Esophagus muscularis mucosa (tissue), 4 donors: ENCODE results near the gene SMO. TPM values are rescaled to one million over a fixed set of nuclear protein-coding genes. Genes with fewer than 3 reads are reported as not detected.

Experiments
- DNase-seq: peaks from one replicate; pipeline ENCODE4 v3.0.0-alpha.2; 2017; ENCODE audit errors: extremely low spot score
- H3K27ac ChIP-seq, 4 donors: fragments of 200-600 bp; sonication (generic); replicated peaks in 1 of 4; 1 replicate in 3 of 4; 2 replicates in 1 of 4; pipeline ENCODE4 v1.5.1; 2016 to 2019; ENCODE audit warnings: mild to moderate bottlenecking in 1 of 4
- H3K27me3 ChIP-seq, 4 donors: fragments of 200-600 bp; sonication (generic); one replicate each; pipeline versions ENCODE4 v1.5.1 to v1.6.0; 2016 to 2019
- H3K36me3 ChIP-seq, 4 donors: fragments of 200-600 bp; sonication (generic); one replicate each; pipeline ENCODE4 v1.5.1; 2016 to 2019
- H3K4me1 ChIP-seq, 4 donors: fragments of 200-600 bp; sonication (generic); one replicate each; pipeline ENCODE4 v1.5.1; 2016 to 2019
- H3K4me3 ChIP-seq, 4 donors: fragments of 200-600 bp; sonication (generic); 1 replicate in 2 of 4; 2 replicates in 2 of 4; pipeline ENCODE4 v1.5.1; 2016 to 2019; ENCODE audit warnings: mild to moderate bottlenecking in 4 of 4, moderate library complexity in 1 of 4
- H3K9me3 ChIP-seq, 4 donors: fragments of 200-600 bp; sonication (generic); 1 replicate in 3 of 4; 2 replicates in 1 of 4; pipeline ENCODE4 v1.5.1; 2016 to 2019
- EP300 ChIP-seq: sonication (generic); formaldehyde crosslinking; IDR thresholded peaks from one replicate; pipeline ENCODE4 v1.6.1; 2017; ENCODE audit warnings: antibody characterized with exemption
- POLR2A ChIP-seq: fragments of 450-650 bp; IDR thresholded peaks from one replicate; pipeline ENCODE4 v1.6.1; 2017; ENCODE audit warnings: antibody characterized with exemption, moderate library complexity, mild to moderate bottlenecking, low read depth
- POLR2AphosphoS5 ChIP-seq, 2 donors: sonication (generic); formaldehyde crosslinking; IDR thresholded peaks; one replicate each; pipeline ENCODE4 v1.6.1; 2017; ENCODE audit warnings: antibody characterized with exemption in 2 of 2
- WGBS: methylation state at CpG from one replicate; pipeline ENCODE4 v1.1.5; 2018; 5-methylcytosine and 5-hydroxymethylcytosine counted together
- intact Hi-C: fragments of 100-400 bp; cut with DNase I; formaldehyde crosslinking; loops from one replicate; pipeline ENCODE4 v1.15.1; 2023
- total RNA-seq, 4 donors: library from RNA; depleted of rRNA; stranded (reverse); fragments of >200 nt; gene quantifications; one replicate each; pipeline versions ENCODE4 v1.1.0 to v1.2.1, GENCODE V29; 2016
- TF ChIP-seq, protein P1 (sequence below), 3 experiments: fragments of 200-600 bp in 2 of 3; fragments of 450-650 bp in 1 of 3; sonication (generic) in 2 of 3; IDR thresholded peaks; one replicate each; pipeline ENCODE4 v1.5.1; 2017 to 2019; ENCODE audit warnings: antibody characterized with exemption in 3 of 3, mild to moderate bottlenecking in 2 of 3, moderate library complexity in 1 of 3

SMO gene
- total RNA-seq, 4 donors from 2014 or later: 8.7 to 23.9 (median 14.5) TPM

DNA sequence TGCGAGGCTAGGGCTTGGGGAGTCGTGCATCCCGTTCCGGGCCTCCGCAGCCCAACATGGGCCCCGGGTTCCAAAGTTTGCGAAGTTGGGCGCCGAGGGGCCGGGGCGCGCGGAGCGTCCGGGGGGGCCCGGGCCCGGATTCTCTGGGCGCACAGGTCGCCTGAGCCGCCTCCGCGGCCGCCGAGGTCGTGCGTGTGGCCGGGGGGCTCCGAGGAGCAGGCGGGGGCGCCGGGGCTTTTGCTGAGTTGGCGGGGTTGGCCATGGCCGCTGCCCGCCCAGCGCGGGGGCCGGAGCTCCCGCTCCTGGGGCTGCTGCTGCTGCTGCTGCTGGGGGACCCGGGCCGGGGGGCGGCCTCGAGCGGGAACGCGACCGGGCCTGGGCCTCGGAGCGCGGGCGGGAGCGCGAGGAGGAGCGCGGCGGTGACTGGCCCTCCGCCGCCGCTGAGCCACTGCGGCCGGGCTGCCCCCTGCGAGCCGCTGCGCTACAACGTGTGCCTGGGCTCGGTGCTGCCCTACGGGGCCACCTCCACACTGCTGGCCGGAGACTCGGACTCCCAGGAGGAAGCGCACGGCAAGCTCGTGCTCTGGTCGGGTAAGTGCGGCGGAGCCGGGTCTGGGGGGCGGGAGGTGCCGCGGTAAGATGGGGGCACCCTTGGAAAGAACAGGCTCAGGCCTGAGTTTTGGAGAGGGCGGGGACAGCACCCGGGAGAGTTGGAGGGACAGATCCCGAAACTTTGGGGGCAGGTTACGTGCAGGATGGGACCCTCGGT, 643 bp downstream of the SMO start:
- TF ChIP-seq POLR2AphosphoS5 (IDR thresholded peaks at IDR 0.05): no peak
- no peak for TF ChIP-seq POLR2A
- TF ChIP-seq, protein P1, sequence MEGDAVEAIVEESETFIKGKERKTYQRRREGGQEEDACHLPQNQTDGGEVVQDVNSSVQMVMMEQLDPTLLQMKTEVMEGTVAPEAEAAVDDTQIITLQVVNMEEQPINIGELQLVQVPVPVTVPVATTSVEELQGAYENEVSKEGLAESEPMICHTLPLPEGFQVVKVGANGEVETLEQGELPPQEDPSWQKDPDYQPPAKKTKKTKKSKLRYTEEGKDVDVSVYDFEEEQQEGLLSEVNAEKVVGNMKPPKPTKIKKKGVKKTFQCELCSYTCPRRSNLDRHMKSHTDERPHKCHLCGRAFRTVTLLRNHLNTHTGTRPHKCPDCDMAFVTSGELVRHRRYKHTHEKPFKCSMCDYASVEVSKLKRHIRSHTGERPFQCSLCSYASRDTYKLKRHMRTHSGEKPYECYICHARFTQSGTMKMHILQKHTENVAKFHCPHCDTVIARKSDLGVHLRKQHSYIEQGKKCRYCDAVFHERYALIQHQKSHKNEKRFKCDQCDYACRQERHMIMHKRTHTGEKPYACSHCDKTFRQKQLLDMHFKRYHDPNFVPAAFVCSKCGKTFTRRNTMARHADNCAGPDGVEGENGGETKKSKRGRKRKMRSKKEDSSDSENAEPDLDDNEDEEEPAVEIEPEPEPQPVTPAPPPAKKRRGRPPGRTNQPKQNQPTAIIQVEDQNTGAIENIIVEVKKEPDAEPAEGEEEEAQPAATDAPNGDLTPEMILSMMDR (IDR thresholded peaks at IDR 0.05): no peak
- TF ChIP-seq EP300: no peak
- Histone ChIP-seq H3K4me1 (peaks cover 10 to 29% (median 21%) of the 10 kb centered on the region in 4 donors), H3K36me3 (peaks cover 0 to 2% (median 0%) of the 10 kb centered on the region in 4 donors), H3K27me3 (no peaks in the 10 kb centered on the region), H3K27ac (peak overlapping the region; percentile 50 to 72 (median 62)), H3K4me3 (peak overlapping the region; percentile 62 to 85 (median 74)), H3K9me3 (no peaks in the 10 kb centered on the region)
- DNase-seq: no peak
- intact Hi-C loops: no loop called here
- WGBS: 2% methylated on average over 55 of the region's 83 CpGs

DNA sequence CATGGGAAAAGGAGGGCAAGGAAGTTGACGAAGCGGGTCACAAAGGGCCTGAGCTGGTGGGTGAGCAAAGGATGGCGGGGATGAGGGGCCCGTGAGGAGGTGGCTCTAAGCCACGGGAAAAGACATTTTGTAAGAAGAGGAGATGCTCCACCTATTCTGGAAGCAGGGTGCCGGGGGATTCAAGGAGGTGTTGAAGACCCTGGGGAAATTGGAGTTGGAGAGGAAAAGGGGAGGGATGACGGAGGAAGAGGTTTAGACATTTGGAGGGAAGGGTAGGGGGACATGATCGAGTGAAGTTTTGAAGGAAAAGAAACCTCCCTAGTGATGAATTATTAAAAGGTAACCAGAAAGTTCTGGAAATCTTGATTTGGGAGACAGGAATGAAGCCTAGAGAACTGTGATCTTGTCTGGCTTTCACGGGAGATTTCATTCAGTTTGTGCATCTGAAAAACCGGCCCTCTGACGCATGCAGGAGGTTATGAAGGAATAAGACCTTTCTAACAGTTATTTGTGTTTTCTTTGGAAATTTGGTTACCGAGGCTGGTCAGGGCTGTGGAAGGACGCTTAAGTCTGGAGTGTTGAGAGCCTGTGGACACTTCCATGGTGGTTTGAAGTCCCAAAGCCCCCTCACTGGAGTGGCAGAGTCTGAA, 1.4 kb downstream of the SMO start:
- TF ChIP-seq POLR2A: no peak
- no peak for TF ChIP-seq POLR2AphosphoS5 (IDR thresholded peaks at IDR 0.05)
- TF ChIP-seq EP300: no peak
- TF ChIP-seq, protein P1 (IDR thresholded peaks at IDR 0.05): no peak
- peaks cover 10 to 29% (median 21%) of the 10 kb centered on the region in 4 donors for H3K4me1 ChIP-seq
- no peaks in the 10 kb centered on the region for H3K27me3 ChIP-seq
- 24% methylated on average over 13 of the region's 13 CpGs for WGBS
- no peak for DNase-seq
- no peaks in the 10 kb centered on the region for H3K9me3 ChIP-seq
- peaks cover 0 to 2% (median 0%) of the 10 kb centered on the region in 4 donors for H3K36me3 ChIP-seq
- intact Hi-C loops: no loop called here
- peak overlapping the region in 2 of 4 donors; percentile 50 to 66 for H3K27ac ChIP-seq
- peak overlapping the region; percentile 62 to 85 (median 74) for H3K4me3 ChIP-seq

DNA sequence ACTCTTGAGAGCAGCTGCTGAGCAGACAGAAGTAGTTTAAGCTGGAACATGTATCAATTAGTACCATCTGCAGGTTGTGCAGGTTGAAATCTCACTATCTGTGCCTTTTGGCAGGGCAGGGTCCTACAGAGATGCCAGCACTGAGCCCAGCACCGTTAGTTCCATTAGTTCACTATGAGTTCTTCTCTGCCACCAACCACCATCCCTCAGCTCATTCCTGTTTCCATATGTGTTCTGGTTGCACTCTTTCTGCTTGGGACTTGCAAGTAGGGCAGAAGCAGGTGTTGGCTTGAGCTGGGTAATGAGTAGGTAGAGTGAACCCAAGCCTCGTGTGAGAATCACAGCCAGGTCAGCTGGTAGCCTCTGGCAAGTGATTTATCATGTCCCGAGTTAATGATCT, 2.8 kb downstream of the SMO start:
- peaks cover 10 to 29% (median 21%) of the 10 kb centered on the region in 4 donors for H3K4me1 ChIP-seq
- TF ChIP-seq POLR2A (no peak), POLR2AphosphoS5 (IDR thresholded peaks at IDR 0.05) (no peak), EP300 (no peak)
- TF ChIP-seq, protein P1 (IDR thresholded peaks at IDR 0.05): no peak
- H3K4me3 ChIP-seq: no peak overlapping the region
- WGBS: 82% methylated on average over 3 of the region's 3 CpGs
- no peaks in the 10 kb centered on the region for H3K27me3 ChIP-seq
- H3K27ac ChIP-seq: no peak overlapping the region
- H3K9me3 ChIP-seq: no peaks in the 10 kb centered on the region
- DNase-seq: no peak
- intact Hi-C loops: no loop called here
- peaks cover 0 to 2% (median 0%) of the 10 kb centered on the region in 4 donors for H3K36me3 ChIP-seq

DNA sequence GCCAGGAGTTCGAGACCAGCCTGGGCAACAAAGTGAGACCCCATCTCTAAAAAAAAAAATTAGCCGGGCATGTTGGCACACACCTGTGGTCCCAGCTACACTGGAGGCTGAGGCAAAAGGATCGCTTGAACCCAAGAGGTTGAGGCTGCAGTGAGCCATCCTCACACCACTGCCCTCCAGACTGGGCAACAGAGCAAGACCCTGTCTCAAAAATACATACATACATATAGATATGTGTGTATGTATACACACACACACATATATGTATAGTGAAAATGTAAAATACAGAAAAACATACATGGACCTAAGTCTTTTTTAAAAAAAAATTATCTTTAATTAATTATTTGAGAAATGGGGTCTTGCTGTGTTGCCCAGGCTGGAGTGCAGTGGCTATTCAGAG, 5.5 kb downstream of the SMO start:
- Histone ChIP-seq H3K9me3 (no peaks in the 10 kb centered on the region), H3K27me3 (no peaks in the 10 kb centered on the region), H3K4me3 (no peak overlapping the region), H3K27ac (no peak overlapping the region), H3K4me1 (peaks cover 10 to 19% (median 17%) of the 10 kb centered on the region in 4 donors), H3K36me3 (peaks cover 0 to 2% (median 0%) of the 10 kb centered on the region in 4 donors)
- TF ChIP-seq POLR2AphosphoS5 (IDR thresholded peaks at IDR 0.05) (no peak), POLR2A (no peak), EP300 (no peak)
- TF ChIP-seq, protein P1 (IDR thresholded peaks at IDR 0.05): no peak
- WGBS: 100% methylated on average over 3 of the region's 3 CpGs
- intact Hi-C loops: no loop called here
- DNase-seq: no peak
